HepG2 (cell line): Measurements from ENCODE around the gene AK4. TPM values are rescaled to one million over a fixed set of nuclear protein-coding genes. Genes with fewer than 3 reads are reported as not detected.
"Not testable (repeated sequence)": the region's sequence is repeated elsewhere in the genome, so short reads cannot be mapped to it uniquely, and the experiment has no call there.

ENCODE experiments used
- ATAC-seq: fragments of 200-7000 bp; cut with Tn5 transposase; 3 replicates; pipeline ENCODE4 v1.9.1; 2020; ENCODE audit warnings: mild to moderate bottlenecking, moderate library complexity
- BruUV-seq: library from RNA; stranded (reverse); fragments of 400-500 nt; replicated peaks from 2 replicates; lab custom pipeline; 2021; lab: Mats Ljungman, UMichigan
- CTCF ChIA-PET: fragments of 300-600 bp; formaldehyde crosslinking; extraction: SDS; loops from one replicate; lab custom pipeline; 2021; ENCODE audit warnings: low total read pairs, inconsistent platforms, low intra/inter-chr PET ratio; lab: Yijun Ruan, JAX
- POLR2A ChIA-PET: fragments of 350-600 bp; sonication (Branson Sonifier 250); formaldehyde crosslinking; loops from one replicate; lab custom pipeline; 2020; ENCODE audit warnings: antibody characterized with exemption, inconsistent platforms; lab: Yijun Ruan, JAX
- DNase-seq: peaks from one replicate; pipeline ENCODE4 v3.0.0-alpha.2; 2015; ENCODE audit warnings: low spot score
- FAIRE-seq: peaks from 3 replicates; lab custom pipeline; 2011; peaks lifted over from hg19 to GRCh38; lab: Jason Lieb, UNC
- H2AFZ ChIP-seq: one replicate; pipeline ENCODE4 v1.6.1; 2011; ENCODE audit warnings: low read length, inconsistent platforms
- H3K27ac ChIP-seq: fragments of 300-600 bp; 3 replicates; pipeline ENCODE4 v1.8.0; 2011; ENCODE audit warnings: mixed run types, mild to moderate bottlenecking, mixed read lengths, low read length, inconsistent platforms; ENCODE audit not compliant: insufficient read depth; ENCODE audit errors: extremely low read length
- H3K27me3 ChIP-seq, 2 experiments: fragments of 200-600 bp in 1 of 2; 2 replicates in 1 of 2; 3 replicates in 1 of 2; pipeline versions ENCODE4 v1.6.0 to v1.8.0; 2011; ENCODE audit warnings: low read length in 2 of 2, mild to moderate bottlenecking in 2 of 2, moderate library complexity in 2 of 2, inconsistent platforms in 1 of 2; ENCODE audit not compliant: insufficient read depth in 2 of 2, control insufficient read depth in 1 of 2
- H3K36me3 ChIP-seq, 2 experiments: fragments of 200-600 bp in 1 of 2; replicated peaks in 1 of 2; 2 replicates in 1 of 2; 3 replicates in 1 of 2; pipeline versions ENCODE4 v1.5.1 to v1.8.0; 2011; ENCODE audit warnings: low read length in 2 of 2, inconsistent platforms in 1 of 2; ENCODE audit not compliant: insufficient read depth in 2 of 2, control insufficient read depth in 1 of 2
- H3K4me1 ChIP-seq: 2 replicates; pipeline ENCODE4 v1.5.1; 2012; ENCODE audit warnings: low read length, inconsistent platforms; ENCODE audit not compliant: insufficient read depth
- H3K4me2 ChIP-seq: 2 replicates; pipeline ENCODE4 v1.6.0; 2011; ENCODE audit warnings: low read depth, low read length, inconsistent platforms
- H3K4me3 ChIP-seq, 3 experiments: fragments of 200-600 bp in 1 of 3; sonication (generic), shearing (Covaris generic) in 1 of 3; replicated peaks in 1 of 3; 2 replicates each; pipeline ENCODE4 v1.5.1; 2011 to 2016; ENCODE audit warnings: low read length in 3 of 3, inconsistent platforms in 2 of 3, low read depth in 2 of 3, mild to moderate bottlenecking in 2 of 3, control low read depth in 1 of 3, mixed read lengths in 1 of 3; ENCODE audit not compliant: insufficient read depth in 1 of 3
- H3K79me2 ChIP-seq: one replicate; pipeline ENCODE4 v1.6.1; 2011; ENCODE audit warnings: low read length, inconsistent platforms; ENCODE audit not compliant: insufficient read depth
- H3K9ac ChIP-seq: 2 replicates; pipeline ENCODE4 v1.6.0; 2011; ENCODE audit warnings: mild to moderate bottlenecking, low read depth, low read length, inconsistent platforms; ENCODE audit not compliant: insufficient read depth
- H3K9me3 ChIP-seq: 2 replicates; pipeline ENCODE4 v1.5.1; 2012; ENCODE audit warnings: mild to moderate bottlenecking, low read length
- H4K20me1 ChIP-seq: 2 replicates; pipeline ENCODE4 v1.6.0; 2011; ENCODE audit warnings: inconsistent platforms, mild to moderate bottlenecking, low read length, moderate library complexity; ENCODE audit not compliant: insufficient read depth
- STAG1 ChIP-seq: sonication (generic); formaldehyde crosslinking; IDR thresholded peaks from 2 replicates; pipeline ENCODE4 v1.4.0; 2020; ENCODE audit warnings: missing genetic modification reagents
- WGBS: methylation state at CpG from one replicate; pipeline ENCODE4 v1.1.6; 2017; ENCODE audit warnings: low lambda C conversion rate; 5-methylcytosine and 5-hydroxymethylcytosine counted together
- in situ Hi-C: cut with HindIII; loops from 2 replicates; pipeline ENCODE4 v1.10.0; 2017; ENCODE audit warnings: low pct_unique_long_range_greater_than_20kb; ENCODE audit not compliant: extremely low pct_ligation_motif_present
- intact Hi-C: fragments of 100-400 bp; cut with micrococcal nuclease; formaldehyde crosslinking; loops from one replicate; pipeline ENCODE4 v1.10.0; 2022; ENCODE audit not compliant: unreplicated experiment
- polyA plus RNA-seq, 8 experiments: library from polyadenylated mRNA; depleted of rRNA in 3 of 8; stranded (reverse) in 7 of 8; unstranded in 1 of 8; fragments of >200 nt; fragmentation: Illumina TruSeq in 4 of 8; extraction: Trizol in 4 of 8; gene quantifications; 2 replicates each; pipeline versions ENCODE4 v1.2.1 to v1.2.3, GENCODE V29; 2011 to 2016; ENCODE audit warnings: low read depth in 4 of 8, missing spikeins in 1 of 8, mixed read lengths in 1 of 8; ENCODE audit not compliant: insufficient read depth in 1 of 8
- total RNA-seq, 5 experiments: library from RNA; depleted of rRNA; stranded (reverse); fragments of >200 nt; fragmentation: Illumina TruSeq; extraction: Trizol; gene quantifications; 2 replicates each; pipeline ENCODE4 v1.2.3, GENCODE V29; 2016; ENCODE audit warnings: low read depth in 1 of 5
- TF ChIP-seq, protein P1 (sequence below): sonication (generic); formaldehyde crosslinking; IDR thresholded peaks from 2 replicates; pipeline ENCODE4 v1.5.0; 2020; ENCODE audit warnings: mild to moderate bottlenecking, missing genetic modification reagents, moderate library complexity
- TF ChIP-seq, protein P2 (sequence below): IDR thresholded peaks from 2 replicates; pipeline ENCODE4 v1.6.1; 2016
- TF ChIP-seq, protein P3 (sequence below): sonication (generic); formaldehyde crosslinking; IDR thresholded peaks from 2 replicates; pipeline ENCODE4 v1.4.0; 2020; ENCODE audit warnings: missing genetic modification reagents, mild to moderate bottlenecking, borderline replicate concordance

The AK4 gene
- total and polyA plus RNA-seq, 2 of the 13 experiments (the other 11 are each of a cell fraction or from before 2014, with no cell fraction given) = 110 to 160 TPM

DNA sequence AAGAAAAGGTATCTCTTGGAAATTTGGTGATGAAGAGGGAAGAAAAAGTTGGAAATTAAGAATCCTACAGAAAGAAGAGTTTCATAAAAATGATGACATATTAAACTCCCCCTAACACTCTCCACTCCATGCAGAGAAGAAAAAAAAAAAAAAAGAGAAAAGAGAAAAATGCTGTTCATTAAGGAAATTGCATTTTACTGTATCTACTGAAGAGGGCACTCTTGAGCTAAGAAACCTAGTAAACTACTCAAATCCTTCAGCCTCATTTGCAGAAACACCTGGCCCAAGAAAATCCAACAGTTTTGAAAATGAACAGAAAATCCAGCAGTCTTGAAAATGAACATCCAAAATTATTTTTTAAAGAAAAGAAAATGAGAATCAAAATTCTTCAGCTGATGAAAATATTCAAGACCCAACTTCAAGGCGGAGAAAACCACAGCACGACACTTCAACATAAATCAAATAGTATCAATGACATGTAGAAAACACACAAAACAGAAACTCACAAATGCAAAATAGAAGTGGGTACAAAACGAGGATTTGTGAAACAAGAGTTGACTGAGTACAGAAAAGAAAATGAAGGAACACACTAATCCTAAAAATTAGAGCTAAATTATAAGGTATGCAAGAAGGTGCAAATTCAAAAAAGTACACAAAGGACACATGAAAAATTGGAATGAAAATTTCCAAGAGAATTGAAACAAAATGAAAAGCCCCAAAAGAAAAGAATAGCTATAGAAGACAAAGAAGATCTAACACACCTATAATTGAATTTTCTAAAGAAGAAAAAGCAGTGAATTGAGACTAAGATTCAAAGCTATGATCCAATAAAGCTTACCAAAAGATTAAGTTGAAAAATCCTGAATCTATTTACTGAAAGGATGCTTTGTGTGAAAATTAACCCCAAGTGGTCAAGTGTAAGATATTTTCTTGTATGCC, 88.1 kb downstream of the AK4 start:
- intact Hi-C loops = loop anchor here (1.0 kb wide), 1 partner anchor 451 kb away; no protein-coding TSS in a partner anchor
- no peak for ATAC-seq
- POLR2A ChIA-PET = interaction anchor here (1.0 kb wide), 1 partner anchor 17 kb away, joined by 4 read pairs; no protein-coding TSS in a partner anchor
- Histone ChIP-seq H4K20me1 (no peaks in the 10 kb centered on the region), H3K27me3 (no peaks in the 10 kb centered on the region), H3K9ac (no peak overlapping the region), H3K9me3 (peaks cover 14% of the 10 kb centered on the region), H3K36me3 (no peaks in the 10 kb centered on the region), H2AFZ (no peak overlapping the region), H3K4me2 (no peak overlapping the region), H3K4me3 (no peak overlapping the region), H3K27ac (no peak overlapping the region), H3K79me2 (no peaks in the 10 kb centered on the region), H3K4me1 (no peaks in the 10 kb centered on the region)
- BruUV-seq = no TSS peak
- in situ Hi-C loops = loop anchor here (5.0 kb wide), 1 partner anchor 451 kb away; no protein-coding TSS in a partner anchor
- TF ChIP-seq, protein P1, sequence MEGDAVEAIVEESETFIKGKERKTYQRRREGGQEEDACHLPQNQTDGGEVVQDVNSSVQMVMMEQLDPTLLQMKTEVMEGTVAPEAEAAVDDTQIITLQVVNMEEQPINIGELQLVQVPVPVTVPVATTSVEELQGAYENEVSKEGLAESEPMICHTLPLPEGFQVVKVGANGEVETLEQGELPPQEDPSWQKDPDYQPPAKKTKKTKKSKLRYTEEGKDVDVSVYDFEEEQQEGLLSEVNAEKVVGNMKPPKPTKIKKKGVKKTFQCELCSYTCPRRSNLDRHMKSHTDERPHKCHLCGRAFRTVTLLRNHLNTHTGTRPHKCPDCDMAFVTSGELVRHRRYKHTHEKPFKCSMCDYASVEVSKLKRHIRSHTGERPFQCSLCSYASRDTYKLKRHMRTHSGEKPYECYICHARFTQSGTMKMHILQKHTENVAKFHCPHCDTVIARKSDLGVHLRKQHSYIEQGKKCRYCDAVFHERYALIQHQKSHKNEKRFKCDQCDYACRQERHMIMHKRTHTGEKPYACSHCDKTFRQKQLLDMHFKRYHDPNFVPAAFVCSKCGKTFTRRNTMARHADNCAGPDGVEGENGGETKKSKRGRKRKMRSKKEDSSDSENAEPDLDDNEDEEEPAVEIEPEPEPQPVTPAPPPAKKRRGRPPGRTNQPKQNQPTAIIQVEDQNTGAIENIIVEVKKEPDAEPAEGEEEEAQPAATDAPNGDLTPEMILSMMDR = peak; percentile 50
- TF ChIP-seq, protein P2, sequence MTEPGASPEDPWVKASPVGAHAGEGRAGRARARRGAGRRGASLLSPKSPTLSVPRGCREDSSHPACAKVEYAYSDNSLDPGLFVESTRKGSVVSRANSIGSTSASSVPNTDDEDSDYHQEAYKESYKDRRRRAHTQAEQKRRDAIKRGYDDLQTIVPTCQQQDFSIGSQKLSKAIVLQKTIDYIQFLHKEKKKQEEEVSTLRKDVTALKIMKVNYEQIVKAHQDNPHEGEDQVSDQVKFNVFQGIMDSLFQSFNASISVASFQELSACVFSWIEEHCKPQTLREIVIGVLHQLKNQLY (CRISPR knock-in tag) = no peak
- peak; percentile 68 for TF ChIP-seq STAG1 (CRISPR knock-in tag)
- TF ChIP-seq, protein P3, sequence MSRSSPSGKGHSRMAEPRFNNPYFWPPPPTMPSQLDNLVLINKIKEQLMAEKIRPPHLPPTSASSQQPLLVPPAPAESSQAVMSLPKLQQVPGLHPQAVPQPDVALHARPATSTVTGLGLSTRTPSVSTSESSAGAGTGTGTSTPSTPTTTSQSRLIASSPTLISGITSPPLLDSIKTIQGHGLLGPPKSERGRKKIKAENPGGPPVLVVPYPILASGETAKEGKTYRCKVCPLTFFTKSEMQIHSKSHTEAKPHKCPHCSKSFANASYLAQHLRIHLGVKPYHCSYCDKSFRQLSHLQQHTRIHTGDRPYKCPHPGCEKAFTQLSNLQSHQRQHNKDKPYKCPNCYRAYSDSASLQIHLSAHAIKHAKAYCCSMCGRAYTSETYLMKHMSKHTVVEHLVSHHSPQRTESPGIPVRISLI = peak; percentile 26; the same call in 1 of the 2 replicates
- FAIRE-seq = no peak
- CTCF ChIA-PET = interaction anchor here (0.6 to 1.6 kb wide), 3 partner anchors 73 to 1007 kb away, joined by 3 to 5 read pairs (median 4); partner anchors contain the start of gene DNAJC6
- 69% methylated on average over 3 of the region's 3 CpGs for WGBS
- DNase-seq = peak; percentile 46

DNA sequence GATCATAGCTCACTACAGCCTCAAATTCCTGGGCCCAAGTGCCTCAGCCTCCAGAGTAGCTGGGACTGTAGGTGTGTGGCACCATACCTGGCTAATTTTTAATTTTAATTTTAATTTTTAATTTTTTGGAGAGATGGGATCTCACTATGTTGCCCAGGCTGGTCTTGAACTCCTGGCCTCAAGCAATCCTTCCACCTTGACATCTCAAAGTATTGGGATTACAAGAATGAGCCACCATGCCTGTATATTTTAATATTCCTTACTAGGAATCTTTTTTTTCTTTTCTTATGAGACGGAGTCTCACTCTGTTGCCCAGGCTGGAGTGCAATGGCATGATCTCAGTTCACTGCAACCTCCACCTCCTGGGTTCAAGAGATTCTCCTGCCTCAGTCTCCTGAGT, 89.1 kb downstream of the AK4 start:
- H3K27ac ChIP-seq, BruUV-seq, H3K4me3 ChIP-seq, H3K9ac ChIP-seq, H4K20me1 ChIP-seq, intact Hi-C loops, H3K36me3 ChIP-seq, H3K27me3 ChIP-seq, ATAC-seq, FAIRE-seq, H2AFZ ChIP-seq, H3K79me2 ChIP-seq, DNase-seq, H3K4me1 ChIP-seq, H3K4me2 ChIP-seq: not testable (repeated sequence)
- POLR2A ChIA-PET = interaction anchor here (1.0 kb wide), 1 partner anchor 16 kb away, joined by 4 read pairs; no protein-coding TSS in a partner anchor
- in situ Hi-C loops = loop anchor here (5.0 kb wide), 1 partner anchor 450 kb away; no protein-coding TSS in a partner anchor
- CTCF ChIA-PET = interaction anchor here (1.6 kb wide), 1 partner anchor 451 kb away, joined by 4 read pairs; no protein-coding TSS in a partner anchor
- H3K9me3 ChIP-seq = peaks cover 14% of the 10 kb centered on the region
- 67% methylated on average over 1 of the region's 1 CpG for WGBS
